ENCODE measurements around the gene IPCEF1. TPM values are rescaled to one million over a fixed set of nuclear protein-coding genes. Genes with fewer than 3 reads are reported as not detected.

Gene IPCEF1
- total and polyA plus RNA-seq, 2 donors (not counting 3 experiments of a cell fraction or from before 2014, with no cell fraction given) = 0.01 to 0.51 TPM

- H3K27me3 ChIP-seq (ENCODE audit: control insufficient read depth in 2 of 2, insufficient read depth in 2 of 2, low read length in 2 of 2) = peaks cover 0 to 3% of the 10 kb centered on the region in 2 experiments
- ChIA-PET POLR2A (no interaction called here), CTCF (no interaction called here)
- dilution Hi-C loops (cut with MboI; ENCODE audit: extremely low pct_ligation_motif_present, low sequenced_read_pairs) = no loop called here
- FAIRE-seq (no peak), DNase-seq (ENCODE audit: low read depth, low spot score) (no peak)
- no TSS peak for BruUV-seq (replicated peaks)
- no peak overlapping the region for H3K27ac ChIP-seq (ENCODE audit: insufficient read depth, low read depth, low read length)
- no peaks in the 10 kb centered on the region for H3K9me3 ChIP-seq (replicated peaks; ENCODE audit: control insufficient read depth, insufficient read depth, low read length)
- H3K36me3 ChIP-seq (ENCODE audit: control insufficient read depth in 2 of 2, extremely low read depth in 1 of 2, insufficient read depth in 2 of 2, low read length in 2 of 2) = no peaks in the 10 kb centered on the region
- TF ChIP-seq EZH2 (IDR thresholded peaks at IDR 0.05; ENCODE audit: borderline replicate concordance, low read depth, low read length, severe bottlenecking) = no peak
- no peak for TF ChIP-seq CTCF (IDR thresholded peaks at IDR 0.05; ENCODE audit: extremely low read depth in 1 of 2, insufficient read depth in 1 of 2, low read depth in 1 of 2, low read length in 2 of 2)
- TF ChIP-seq POLR2A (IDR thresholded peaks at IDR 0.05; ENCODE audit: low read depth, low read length) = no peak
- no peak for TF ChIP-seq MAX (IDR thresholded peaks at IDR 0.05; ENCODE audit: insufficient read depth, insufficient read length)
- TF ChIP-seq JUN (IDR thresholded peaks at IDR 0.05; ENCODE audit: borderline replicate concordance, insufficient read depth, insufficient read length, low read depth) = no peak
- TF ChIP-seq FOS (IDR thresholded peaks at IDR 0.05; ENCODE audit: borderline replicate concordance, insufficient read depth, low read length) = no peak
- no peak for TF ChIP-seq POLR2AphosphoS5 (IDR thresholded peaks at IDR 0.05; ENCODE audit: insufficient read depth, low read depth, low read length)
- TF ChIP-seq MYC (IDR thresholded peaks at IDR 0.05; ENCODE audit: low read depth, low read length) = no peak
- no peak for TF ChIP-seq GATA2 (IDR thresholded peaks at IDR 0.05; ENCODE audit: insufficient read depth, insufficient read length, low read depth, low read length)
- H3K4me2 ChIP-seq (ENCODE audit: insufficient read depth, low read length) = no peak overlapping the region
- H3K9me1 ChIP-seq (replicated peaks; ENCODE audit: control insufficient read depth, extremely low read depth, insufficient read depth, low read length) = no peaks in the 10 kb centered on the region
- no peak overlapping the region for H2AFZ ChIP-seq (ENCODE audit: low read depth, low read length)
- intact Hi-C loops (cut with micrococcal nuclease) = no loop called here
- no peak overlapping the region for H3K4me3 ChIP-seq (replicated peaks in 1 of 3; ENCODE audit: insufficient read depth in 1 of 3, low read depth in 1 of 3, low read length in 3 of 3)
- no peaks in the 10 kb centered on the region for H4K20me1 ChIP-seq (replicated peaks; ENCODE audit: control insufficient read depth, extremely low read depth, insufficient read depth, low read length)
- H3K9ac ChIP-seq (replicated peaks; ENCODE audit: extremely low read depth, insufficient read depth, low read length) = no peak overlapping the region
- no peaks in the 10 kb centered on the region for H3K4me1 ChIP-seq (ENCODE audit: control insufficient read depth, extremely low read depth, insufficient read depth, low read length)
- H3K79me2 ChIP-seq (ENCODE audit: control insufficient read depth, insufficient read depth, low read length) = no peaks in the 10 kb centered on the region
Observed at GRCh38 chr6:154257067-154257466, 99.5 kb downstream of the IPCEF1 start.
